ENCODE measurements around the gene VGF.
A peak's percentile ranks its signal among the peaks of the same experiment; 100 is the strongest.
"Not testable (repeated sequence)": the region's sequence is repeated elsewhere in the genome, so short reads cannot be mapped to it uniquely, and the experiment has no call there.

The VGF gene

GRCh38 chr7:101153969-101154692 lies 11.2 kb downstream of the VGF start, which contains the start of gene AP1S1:
TSS of gene AP1S1 (plus strand) at chr7:101154476. CDS start at chr7:101154515, 39 bp downstream.
- Histone ChIP-seq H3K4me1 (ENCODE audit: insufficient read depth, low read length) (peaks cover 25% of the 10 kb centered on the region), H3K9me3 (ENCODE audit: control insufficient read depth, insufficient read depth, low read length) (no peaks in the 10 kb centered on the region), H3K36me3 (ENCODE audit: insufficient read depth, low read length) (0 out of 2 replicates have a peak, but pooled peaks cover 4% of the 10 kb centered on the region), H3K9ac (ENCODE audit: low read depth, low read length) (peak within 1 kb of the TSS; percentile 84)

- Histone ChIP-seq H3K36me3 (ENCODE audit: insufficient read depth, low read length) (no peaks in the 10 kb centered on the region), H3K4me1 (ENCODE audit: insufficient read depth, low read length) (peaks cover 17% of the 10 kb centered on the region), H3K9me3 (ENCODE audit: control insufficient read depth, insufficient read depth, low read length) (no peaks in the 10 kb centered on the region), H3K9ac (ENCODE audit: low read depth, low read length) (no peak overlapping the region)
Measured at GRCh38 chr7:101151908-101152651, 13.3 kb downstream of the VGF start.

GRCh38 chr7:101140746-101141382 lies 24.5 kb downstream of the VGF start:
- Histone ChIP-seq H3K36me3 (ENCODE audit: insufficient read depth, low read length) (no peaks in the 10 kb centered on the region), H3K4me1 (ENCODE audit: insufficient read depth, low read length) (peaks cover 17% of the 10 kb centered on the region), H3K9ac (ENCODE audit: low read depth, low read length) (no peak overlapping the region)

GRCh38 chr7:101140339-101140699 lies 25.1 kb downstream of the VGF start:
- H3K4me1 ChIP-seq (ENCODE audit: insufficient read depth, low read length) = peaks cover 17% of the 10 kb centered on the region
- no peak overlapping the region for H3K9ac ChIP-seq (ENCODE audit: low read depth, low read length)
- H3K9me3 ChIP-seq (ENCODE audit: control insufficient read depth, insufficient read depth, low read length) = no peaks in the 10 kb centered on the region
- H3K36me3 ChIP-seq (ENCODE audit: insufficient read depth, low read length) = peaks cover 4% of the 10 kb centered on the region; the same call in 1 of the 2 replicates

More at GRCh38 chr7:101140746-101141382, 24.5 kb downstream of the VGF start:
- H3K9me3 ChIP-seq (ENCODE audit: control insufficient read depth, insufficient read depth, low read length) = no peaks in the 10 kb centered on the region

- Histone ChIP-seq H3K9ac (ENCODE audit: low read depth, low read length) (peak overlapping the region; percentile 29; the same call in 1 of the 2 replicates), H3K9me3 (ENCODE audit: control insufficient read depth, insufficient read depth, low read length) (no peaks in the 10 kb centered on the region), H3K4me1 (ENCODE audit: insufficient read depth, low read length) (peaks cover 17% of the 10 kb centered on the region), H3K36me3 (ENCODE audit: insufficient read depth, low read length) (peaks cover 18% of the 10 kb centered on the region)
Measured at GRCh38 chr7:101138213-101138870, 27.0 kb downstream of the VGF start.

GRCh38 chr7:101137651-101138212 lies 27.6 kb downstream of the VGF start:
- no peaks in the 10 kb centered on the region for H3K9me3 ChIP-seq (ENCODE audit: control insufficient read depth, insufficient read depth, low read length)
- H3K9ac ChIP-seq (ENCODE audit: low read depth, low read length) = 0 out of 2 replicates have a peak overlapping the region, but pooled peaks have one; percentile 29
- peaks cover 20% of the 10 kb centered on the region for H3K36me3 ChIP-seq (ENCODE audit: insufficient read depth, low read length)
- H3K4me1 ChIP-seq (ENCODE audit: insufficient read depth, low read length) = peaks cover 17% of the 10 kb centered on the region

- Histone ChIP-seq H3K36me3 (ENCODE audit: insufficient read depth, low read length) (peaks cover 39% of the 10 kb centered on the region), H3K9me3 (ENCODE audit: control insufficient read depth, insufficient read depth, low read length) (no peaks in the 10 kb centered on the region), H3K9ac (ENCODE audit: low read depth, low read length) (no peak overlapping the region), H3K4me1 (ENCODE audit: insufficient read depth, low read length) (peaks cover 8% of the 10 kb centered on the region)
Measured at GRCh38 chr7:101134399-101134980, 30.9 kb downstream of the VGF start.

GRCh38 chr7:101133621-101134398 lies 31.6 kb downstream of the VGF start:
- Histone ChIP-seq H3K4me1 (ENCODE audit: insufficient read depth, low read length) (peaks cover 5% of the 10 kb centered on the region), H3K9me3 (ENCODE audit: control insufficient read depth, insufficient read depth, low read length) (no peaks in the 10 kb centered on the region), H3K9ac (ENCODE audit: low read depth, low read length) (no peak overlapping the region), H3K36me3 (ENCODE audit: insufficient read depth, low read length) (peaks cover 39% of the 10 kb centered on the region)

- not testable (repeated sequence) for H3K4me1 ChIP-seq (ENCODE audit: insufficient read depth, low read length); H3K9me3 ChIP-seq (ENCODE audit: control insufficient read depth, insufficient read depth, low read length); H3K9ac ChIP-seq (ENCODE audit: low read depth, low read length)
- peaks cover 41% of the 10 kb centered on the region for H3K36me3 ChIP-seq (ENCODE audit: insufficient read depth, low read length)
Measured at GRCh38 chr7:101132626-101133600, 32.5 kb downstream of the VGF start.

GRCh38 chr7:101129603-101130117 lies 35.7 kb downstream of the VGF start:
- Histone ChIP-seq H3K4me1 (ENCODE audit: insufficient read depth, low read length) (peaks cover 11% of the 10 kb centered on the region; the same call in 1 of the 2 replicates), H3K9ac (ENCODE audit: low read depth, low read length) (no peak overlapping the region), H3K9me3 (ENCODE audit: control insufficient read depth, insufficient read depth, low read length) (no peaks in the 10 kb centered on the region), H3K36me3 (ENCODE audit: insufficient read depth, low read length) (peaks cover 36% of the 10 kb centered on the region)

GRCh38 chr7:101128040-101128834 lies 37.1 kb downstream of the VGF start:
- Histone ChIP-seq H3K4me1 (ENCODE audit: insufficient read depth, low read length) (peaks cover 12% of the 10 kb centered on the region; the same call in 1 of the 2 replicates), H3K9ac (ENCODE audit: low read depth, low read length) (peak overlapping the region; percentile 60), H3K9me3 (ENCODE audit: control insufficient read depth, insufficient read depth, low read length) (no peaks in the 10 kb centered on the region), H3K36me3 (ENCODE audit: insufficient read depth, low read length) (peaks cover 21% of the 10 kb centered on the region)

All from ES-I3 (cell line).